Pericardium fibroblast (primary cell): ENCODE data around the gene KLHL14. TPM values are rescaled to one million over a fixed set of nuclear protein-coding genes. Genes with fewer than 3 reads are reported as not detected.

ENCODE experiments used
- total RNA-seq: library from RNA; depleted of rRNA; stranded (reverse); fragments of >200 nt; gene quantifications from 2 replicates; pipeline ENCODE4 v1.2.3, GENCODE V29; 2015

The KLHL14 gene, protein sequence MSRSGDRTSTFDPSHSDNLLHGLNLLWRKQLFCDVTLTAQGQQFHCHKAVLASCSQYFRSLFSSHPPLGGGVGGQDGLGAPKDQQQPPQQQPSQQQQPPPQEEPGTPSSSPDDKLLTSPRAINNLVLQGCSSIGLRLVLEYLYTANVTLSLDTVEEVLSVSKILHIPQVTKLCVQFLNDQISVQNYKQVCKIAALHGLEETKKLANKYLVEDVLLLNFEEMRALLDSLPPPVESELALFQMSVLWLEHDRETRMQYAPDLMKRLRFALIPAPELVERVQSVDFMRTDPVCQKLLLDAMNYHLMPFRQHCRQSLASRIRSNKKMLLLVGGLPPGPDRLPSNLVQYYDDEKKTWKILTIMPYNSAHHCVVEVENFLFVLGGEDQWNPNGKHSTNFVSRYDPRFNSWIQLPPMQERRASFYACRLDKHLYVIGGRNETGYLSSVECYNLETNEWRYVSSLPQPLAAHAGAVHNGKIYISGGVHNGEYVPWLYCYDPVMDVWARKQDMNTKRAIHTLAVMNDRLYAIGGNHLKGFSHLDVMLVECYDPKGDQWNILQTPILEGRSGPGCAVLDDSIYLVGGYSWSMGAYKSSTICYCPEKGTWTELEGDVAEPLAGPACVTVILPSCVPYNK
- total RNA-seq = not detected in 2 replicates

GRCh38 chr18:32772581-32773381, at the start of gene KLHL14:
Gene KLHL14 (minus strand): TSS chr18:32773023. CDS start chr18:32770591, 2,432 bp downstream.

